Pancreas (tissue), 10 donors: ENCODE results near the gene HDAC11. TPM values are rescaled to one million over a fixed set of nuclear protein-coding genes. Genes with fewer than 3 reads are reported as not detected.

Source experiments
- ATAC-seq, 4 donors: fragments of 200-7000 bp; cut with Tn5 transposase; one replicate each; pipeline versions ENCODE4 v1.8.0 to v1.9.1; 2020; ENCODE audit warnings: mild to moderate bottlenecking in 4 of 4, moderate library complexity in 4 of 4
- DNase-seq, 6 donors: peaks; one replicate each; pipeline ENCODE4 v3.0.0-alpha.2; 2020
- FAIRE-seq: peaks from 2 replicates; lab custom pipeline; 2012; peaks lifted over from hg19 to GRCh38; lab: Jason Lieb, UNC
- H3K27ac ChIP-seq, 4 donors: fragments of 200-600 bp; sonication (generic); 1 replicate in 3 of 4; 2 replicates in 1 of 4; pipeline versions ENCODE4 v1.5.0 to v1.8.0; 2020
- H3K27me3 ChIP-seq, 4 donors: fragments of 200-600 bp; one replicate each; pipeline ENCODE4 v1.8.0; 2021
- H3K36me3 ChIP-seq, 3 donors: fragments of 200-600 bp; sonication (generic) in 1 of 3; one replicate each; pipeline versions ENCODE4 v1.5.0 to v1.8.0; 2020 to 2021
- H3K4me1 ChIP-seq, 3 donors: fragments of 200-600 bp; one replicate each; pipeline ENCODE4 v1.8.0; 2021
- H3K4me3 ChIP-seq, 4 donors: fragments of 200-600 bp; sonication (generic) in 2 of 4; one replicate each; pipeline versions ENCODE4 v1.5.0 to v1.8.0; 2020 to 2021
- H3K9me3 ChIP-seq, 4 donors: fragments of 200-600 bp; one replicate each; pipeline ENCODE4 v1.8.0; 2021
- WGBS, 2 donors: extraction: QIAGEN DNeasy Blood & Tissue Kit; methylation state at CpG; one replicate each; pipeline ENCODE4 v1.1.7; 2013; 5-methylcytosine and 5-hydroxymethylcytosine counted together
- intact Hi-C, 3 donors: fragments of 100-400 bp; cut with DNase I; formaldehyde crosslinking; loops; one replicate each; pipeline versions ENCODE4 v1.11.1 to v1.14.2; 2022
- polyA plus RNA-seq, 2 donors: library from polyadenylated mRNA; stranded (reverse); fragments of 200-250 nt; gene quantifications; one replicate each; pipeline ENCODE4 v1.2.3, GENCODE V29; 2013
- total RNA-seq, 6 donors: library from RNA; stranded (reverse); fragmentation: NEBNext Ultra II Directional in 4 of 6; extraction: Animal tissue kit (Norgen Biotek cat#: 25700) in 4 of 6; gene quantifications; one replicate each; pipeline versions ENCODE4 v1.2.1 to v1.2.4, GENCODE V29; 2021 to 2023
- TF ChIP-seq, protein P1 (sequence below), 4 donors: fragments of 200-600 bp; sonication (generic) in 3 of 4; IDR thresholded peaks; one replicate each; pipeline versions ENCODE4 v1.5.0 to v1.8.0; 2021; ENCODE audit warnings: antibody characterized with exemption in 4 of 4
- donor health status: healthy with polysubstance abuse.
- donor health status: DM: no; HTN: no; CAD: no; lungs with moderate emphysema.
- donor health status: DM: no; HTN: no; CAD: no.
- donor health status: control.
- donor health status: control.
- donor health status: Bipolar disorder and iron deficiency.
- donor health status: DM: yes; HTN: yes; CAD: no.
- donor health status: DM: no; HTN: no; CAD: no.
- donor health status: DM: no; HTN: no; CAD: no.
- donor health status: DM: yes; HTN: yes; CAD: no.

Gene HDAC11
- total and polyA plus RNA-seq, 8 donors = 20.4 to 40.3 (median 26.8) TPM

DNA sequence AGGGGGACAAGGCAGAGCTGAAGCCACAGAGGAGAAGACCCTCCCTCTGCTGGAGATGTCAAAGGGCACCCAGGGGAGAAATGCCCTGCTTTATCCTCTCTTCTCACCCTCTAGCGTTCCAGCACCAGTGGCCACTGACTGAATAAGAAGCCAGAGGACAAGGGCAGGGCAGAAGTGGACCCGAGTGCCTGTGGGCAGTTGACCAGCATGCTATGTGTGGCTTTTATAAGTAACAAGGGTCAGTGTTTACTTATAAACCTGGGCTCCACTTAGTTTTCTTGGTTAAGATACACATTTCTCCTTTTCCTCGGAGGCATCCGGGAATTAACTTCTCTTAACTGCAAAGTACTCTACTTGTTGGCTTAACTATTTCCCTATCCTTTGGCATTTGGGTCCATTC is 13.3 kb upstream of the HDAC11 start:
- no peak overlapping the region for H3K27ac ChIP-seq
- ATAC-seq = no peak
- no peak for DNase-seq
- TF ChIP-seq, protein P1, sequence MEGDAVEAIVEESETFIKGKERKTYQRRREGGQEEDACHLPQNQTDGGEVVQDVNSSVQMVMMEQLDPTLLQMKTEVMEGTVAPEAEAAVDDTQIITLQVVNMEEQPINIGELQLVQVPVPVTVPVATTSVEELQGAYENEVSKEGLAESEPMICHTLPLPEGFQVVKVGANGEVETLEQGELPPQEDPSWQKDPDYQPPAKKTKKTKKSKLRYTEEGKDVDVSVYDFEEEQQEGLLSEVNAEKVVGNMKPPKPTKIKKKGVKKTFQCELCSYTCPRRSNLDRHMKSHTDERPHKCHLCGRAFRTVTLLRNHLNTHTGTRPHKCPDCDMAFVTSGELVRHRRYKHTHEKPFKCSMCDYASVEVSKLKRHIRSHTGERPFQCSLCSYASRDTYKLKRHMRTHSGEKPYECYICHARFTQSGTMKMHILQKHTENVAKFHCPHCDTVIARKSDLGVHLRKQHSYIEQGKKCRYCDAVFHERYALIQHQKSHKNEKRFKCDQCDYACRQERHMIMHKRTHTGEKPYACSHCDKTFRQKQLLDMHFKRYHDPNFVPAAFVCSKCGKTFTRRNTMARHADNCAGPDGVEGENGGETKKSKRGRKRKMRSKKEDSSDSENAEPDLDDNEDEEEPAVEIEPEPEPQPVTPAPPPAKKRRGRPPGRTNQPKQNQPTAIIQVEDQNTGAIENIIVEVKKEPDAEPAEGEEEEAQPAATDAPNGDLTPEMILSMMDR (IDR thresholded peaks at IDR 0.05) = no peak
- H3K4me1 ChIP-seq = no peaks in the 10 kb centered on the region
- no peaks in the 10 kb centered on the region for H3K27me3 ChIP-seq
- H3K36me3 ChIP-seq = no peaks in the 10 kb centered on the region
- WGBS, 2 donors = 87 to 90% methylated on average over 4 of the region's 4 CpGs
- H3K9me3 ChIP-seq = no peaks in the 10 kb centered on the region
- no peak overlapping the region for H3K4me3 ChIP-seq
- no peak for FAIRE-seq
- intact Hi-C loops = loop anchor here in 1 of 3 donors (10.0 kb wide), 1 partner anchor 372 kb away; no protein-coding TSS in a partner anchor

DNA sequence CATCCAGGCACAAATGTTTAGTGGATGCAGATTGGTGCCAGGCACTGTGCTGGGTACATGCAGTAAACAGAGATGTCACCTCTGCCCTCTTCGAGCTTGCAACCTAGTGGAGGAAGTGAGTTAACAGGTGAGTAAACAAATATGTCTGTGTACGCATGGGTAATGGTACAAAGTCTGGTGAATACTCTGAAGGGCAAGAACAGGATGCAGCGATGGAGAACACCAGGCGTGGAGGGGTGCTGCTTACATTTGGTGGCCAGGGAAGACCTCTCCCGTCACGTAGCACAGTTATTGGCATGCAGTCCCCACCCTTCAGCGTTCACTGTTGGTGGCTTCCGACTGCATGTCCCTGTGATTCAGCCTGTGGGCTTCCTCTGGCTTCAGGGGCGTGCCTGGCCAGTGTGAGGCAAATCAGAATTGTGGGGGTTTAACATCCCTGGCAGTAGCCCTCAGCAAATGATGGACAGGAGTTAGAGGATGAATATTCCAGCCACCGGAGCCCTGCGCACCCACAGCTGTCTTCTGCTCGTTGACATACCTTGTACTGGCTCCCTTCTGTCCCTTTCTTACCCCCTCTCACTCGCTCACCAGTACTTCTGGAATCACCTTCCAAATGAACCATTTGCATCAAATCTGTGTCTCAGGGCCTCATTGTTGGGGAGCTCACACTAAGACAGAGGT is 9.1 kb upstream of the HDAC11 start:
- intact Hi-C loops = no loop called here
- ATAC-seq (peak; percentile 60 to 78 (median 78)), FAIRE-seq (no peak), DNase-seq (no peak)
- Histone ChIP-seq H3K36me3 (no peaks in the 10 kb centered on the region), H3K27ac (no peak overlapping the region), H3K9me3 (no peaks in the 10 kb centered on the region), H3K4me1 (no peaks in the 10 kb centered on the region), H3K27me3 (no peaks in the 10 kb centered on the region), H3K4me3 (no peak overlapping the region)
- WGBS, 2 donors = 67 to 73% methylated on average over 13 of the region's 13 CpGs
- TF ChIP-seq, protein P1 (IDR thresholded peaks at IDR 0.05) = no peak

DNA sequence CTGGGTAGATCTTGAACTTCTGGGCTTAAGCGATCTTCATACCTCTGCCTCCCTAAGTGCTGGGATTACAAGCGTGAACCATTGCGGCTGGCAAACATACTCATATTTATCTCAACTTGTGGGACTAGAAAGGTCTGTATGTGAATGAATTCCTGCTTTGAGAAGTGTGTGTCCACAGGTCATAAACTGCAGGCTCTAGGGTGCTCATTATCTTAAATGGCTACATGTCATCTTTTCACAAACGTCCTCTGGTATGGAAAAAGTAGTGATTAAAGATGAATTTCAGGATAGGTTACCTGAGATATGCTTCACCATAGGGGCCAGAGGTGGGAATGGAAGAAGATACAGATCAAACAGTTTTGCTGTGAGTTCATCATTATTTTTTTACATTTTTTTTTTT is 7.8 kb upstream of the HDAC11 start:
- H3K27me3 ChIP-seq = no peaks in the 10 kb centered on the region
- ATAC-seq (no peak), DNase-seq (no peak), FAIRE-seq (no peak)
- no peaks in the 10 kb centered on the region for H3K4me1 ChIP-seq
- TF ChIP-seq, protein P1 (IDR thresholded peaks at IDR 0.05) = no peak
- no peak overlapping the region for H3K4me3 ChIP-seq
- H3K9me3 ChIP-seq = no peaks in the 10 kb centered on the region
- intact Hi-C loops = no loop called here
- H3K36me3 ChIP-seq = no peaks in the 10 kb centered on the region
- no peak overlapping the region for H3K27ac ChIP-seq
- 81 to 82% methylated on average over 4 of the region's 4 CpGs for WGBS, 2 donors

DNA sequence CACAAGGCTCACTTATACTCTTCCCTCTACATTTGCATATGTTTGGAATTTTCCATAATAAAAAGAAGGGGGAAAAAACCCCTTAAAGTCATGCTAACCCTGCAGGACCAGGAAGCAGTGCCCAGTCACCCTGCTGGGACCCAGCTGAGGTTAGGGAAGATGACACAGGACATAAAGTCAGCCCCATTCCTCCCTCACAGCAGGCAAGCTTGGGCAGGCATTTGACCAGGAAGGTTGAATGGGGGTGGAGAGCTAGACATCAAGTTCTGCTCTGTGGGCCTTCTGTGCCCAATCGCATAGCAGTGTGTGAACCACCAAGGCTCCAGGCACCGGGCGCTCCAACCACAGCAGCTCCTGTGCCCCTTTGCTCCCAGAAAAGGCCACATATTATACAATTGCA is 7.1 kb upstream of the HDAC11 start:
- ATAC-seq (no peak), DNase-seq (peak in 1 of 6 donors; percentile 10), FAIRE-seq (no peak)
- no peaks in the 10 kb centered on the region for H3K9me3 ChIP-seq
- H3K4me1 ChIP-seq = no peaks in the 10 kb centered on the region
- H3K27me3 ChIP-seq = no peaks in the 10 kb centered on the region
- intact Hi-C loops = no loop called here
- TF ChIP-seq, protein P1 (IDR thresholded peaks at IDR 0.05) = no peak
- no peaks in the 10 kb centered on the region for H3K36me3 ChIP-seq
- H3K27ac ChIP-seq = no peak overlapping the region
- H3K4me3 ChIP-seq = no peak overlapping the region
- WGBS, 2 donors = 98 to 100% methylated on average over 3 of the region's 3 CpGs

DNA sequence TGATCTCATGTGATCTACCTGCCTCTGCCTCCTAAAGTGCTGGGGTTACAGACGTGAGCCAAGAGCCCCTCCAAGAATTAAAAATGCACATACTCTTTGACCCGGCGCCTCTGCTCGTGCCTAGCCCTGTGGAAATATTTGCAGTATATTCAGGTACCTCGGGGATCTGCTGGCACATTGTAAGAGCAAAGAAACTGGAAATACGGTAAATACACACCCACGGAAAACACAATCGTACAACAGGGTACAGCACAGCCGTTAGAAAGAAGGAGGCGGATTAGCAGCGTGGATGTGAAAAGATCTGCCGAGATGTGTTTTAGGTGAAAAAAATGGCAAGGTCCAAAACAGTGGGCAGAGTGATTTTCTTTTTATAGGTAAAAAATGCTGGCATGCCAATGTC is 6.1 kb upstream of the HDAC11 start:
- H3K27me3 ChIP-seq = no peaks in the 10 kb centered on the region
- intact Hi-C loops = no loop called here

More for the DNA sequence above, 6.1 kb upstream of the HDAC11 start:
- ATAC-seq = no peak
- TF ChIP-seq, protein P1 (IDR thresholded peaks at IDR 0.05) = no peak
- Histone ChIP-seq H3K4me3 (no peak overlapping the region), H3K36me3 (no peaks in the 10 kb centered on the region), H3K9me3 (no peaks in the 10 kb centered on the region), H3K27ac (no peak overlapping the region), H3K4me1 (peaks cover 0 to 3% (median 0%) of the 10 kb centered on the region in 3 donors)
- peak in 1 of 6 donors; percentile 6 for DNase-seq
- no peak for FAIRE-seq
- WGBS, 2 donors = 75 to 82% methylated on average over 12 of the region's 12 CpGs
